ENCODE data around the gene PABPN1L.

DNA sequence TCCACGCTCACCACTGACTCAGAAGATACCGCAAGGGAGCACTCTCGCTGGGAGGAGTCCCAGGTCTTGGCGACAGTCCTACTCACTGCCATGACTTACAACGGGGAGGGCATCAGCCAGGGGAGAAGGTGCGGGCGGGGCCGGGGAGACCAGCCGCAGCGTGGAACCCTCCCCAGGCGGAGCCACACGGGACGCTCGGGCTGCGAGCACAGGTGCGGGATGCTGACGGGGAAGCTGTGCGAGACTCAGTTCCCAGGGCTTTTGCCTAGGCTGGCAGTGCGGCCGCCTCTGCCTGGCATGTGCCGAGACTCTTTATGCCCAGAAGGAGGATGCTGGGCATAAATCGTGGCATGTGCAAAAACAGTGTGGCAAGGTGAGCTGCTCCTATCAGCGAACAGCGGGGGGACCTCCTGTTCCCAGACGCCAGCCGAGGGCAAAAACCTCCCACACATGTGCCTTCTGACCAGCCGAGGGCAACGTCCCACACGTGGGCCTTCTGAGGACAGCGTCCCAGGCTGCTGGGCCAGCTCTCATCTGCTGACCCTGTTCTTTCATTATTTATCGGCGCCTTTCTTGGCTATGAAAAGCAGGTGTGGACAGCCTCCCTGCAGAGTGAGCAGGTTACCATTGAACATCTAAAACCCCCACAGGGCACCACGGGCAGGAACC lies 15.8 kb downstream of the PABPN1L start:
- TF ChIP-seq, protein P1, sequence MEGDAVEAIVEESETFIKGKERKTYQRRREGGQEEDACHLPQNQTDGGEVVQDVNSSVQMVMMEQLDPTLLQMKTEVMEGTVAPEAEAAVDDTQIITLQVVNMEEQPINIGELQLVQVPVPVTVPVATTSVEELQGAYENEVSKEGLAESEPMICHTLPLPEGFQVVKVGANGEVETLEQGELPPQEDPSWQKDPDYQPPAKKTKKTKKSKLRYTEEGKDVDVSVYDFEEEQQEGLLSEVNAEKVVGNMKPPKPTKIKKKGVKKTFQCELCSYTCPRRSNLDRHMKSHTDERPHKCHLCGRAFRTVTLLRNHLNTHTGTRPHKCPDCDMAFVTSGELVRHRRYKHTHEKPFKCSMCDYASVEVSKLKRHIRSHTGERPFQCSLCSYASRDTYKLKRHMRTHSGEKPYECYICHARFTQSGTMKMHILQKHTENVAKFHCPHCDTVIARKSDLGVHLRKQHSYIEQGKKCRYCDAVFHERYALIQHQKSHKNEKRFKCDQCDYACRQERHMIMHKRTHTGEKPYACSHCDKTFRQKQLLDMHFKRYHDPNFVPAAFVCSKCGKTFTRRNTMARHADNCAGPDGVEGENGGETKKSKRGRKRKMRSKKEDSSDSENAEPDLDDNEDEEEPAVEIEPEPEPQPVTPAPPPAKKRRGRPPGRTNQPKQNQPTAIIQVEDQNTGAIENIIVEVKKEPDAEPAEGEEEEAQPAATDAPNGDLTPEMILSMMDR (IDR thresholded peaks at IDR 0.05): no peak
- TF ChIP-seq EZH2 (IDR thresholded peaks at IDR 0.05; ENCODE audit: borderline replicate concordance, insufficient read depth, low read depth, low read length, poor library complexity, severe bottlenecking): no peak
